IPS-15b (cell line): ENCODE results near the gene DHX34.
"Not testable (repeated sequence)": the region's sequence is repeated elsewhere in the genome, so short reads cannot be mapped to it uniquely, and the experiment has no call there.

Experiments
- H3K27me3 ChIP-seq: one replicate; pipeline ENCODE4 v1.6.1; 2013; ENCODE audit warnings: low read length; ENCODE audit not compliant: control insufficient read depth, insufficient read depth
- H3K36me3 ChIP-seq: one replicate; pipeline ENCODE4 v1.6.1; 2013; ENCODE audit warnings: low read length; ENCODE audit not compliant: control insufficient read depth, insufficient read depth
- H3K4me1 ChIP-seq: one replicate; pipeline ENCODE4 v1.6.1; 2013; ENCODE audit warnings: mild to moderate bottlenecking, low read length; ENCODE audit not compliant: control insufficient read depth, insufficient read depth
- H3K4me3 ChIP-seq: one replicate; pipeline ENCODE4 v1.5.1; 2013; ENCODE audit warnings: low read depth, low read length
- H3K9ac ChIP-seq: one replicate; pipeline ENCODE4 v1.6.1; 2013; ENCODE audit warnings: low read depth, mild to moderate bottlenecking, low read length
- H3K9me3 ChIP-seq: one replicate; pipeline ENCODE4 v1.6.1; 2013; ENCODE audit warnings: mild to moderate bottlenecking, low read length; ENCODE audit not compliant: control insufficient read depth, insufficient read depth

Gene DHX34

GRCh38 chr19:47374876-47375693 lies 26.0 kb downstream of the DHX34 start:
- H3K27me3 ChIP-seq: no peaks in the 10 kb centered on the region
- H3K4me1 ChIP-seq: no peaks in the 10 kb centered on the region
- no peak overlapping the region for H3K9ac ChIP-seq
- peaks cover 91% of the 10 kb centered on the region for H3K36me3 ChIP-seq
- H3K9me3 ChIP-seq: no peaks in the 10 kb centered on the region
- H3K4me3 ChIP-seq: no peak overlapping the region

- Histone ChIP-seq H3K27me3 (no peaks in the 10 kb centered on the region), H3K4me1 (no peaks in the 10 kb centered on the region), H3K9ac (no peak overlapping the region), H3K4me3 (no peak overlapping the region), H3K36me3 (peaks cover 93% of the 10 kb centered on the region), H3K9me3 (no peaks in the 10 kb centered on the region)
Measured at GRCh38 chr19:47375694-47376588, 26.8 kb downstream of the DHX34 start.

DNA sequence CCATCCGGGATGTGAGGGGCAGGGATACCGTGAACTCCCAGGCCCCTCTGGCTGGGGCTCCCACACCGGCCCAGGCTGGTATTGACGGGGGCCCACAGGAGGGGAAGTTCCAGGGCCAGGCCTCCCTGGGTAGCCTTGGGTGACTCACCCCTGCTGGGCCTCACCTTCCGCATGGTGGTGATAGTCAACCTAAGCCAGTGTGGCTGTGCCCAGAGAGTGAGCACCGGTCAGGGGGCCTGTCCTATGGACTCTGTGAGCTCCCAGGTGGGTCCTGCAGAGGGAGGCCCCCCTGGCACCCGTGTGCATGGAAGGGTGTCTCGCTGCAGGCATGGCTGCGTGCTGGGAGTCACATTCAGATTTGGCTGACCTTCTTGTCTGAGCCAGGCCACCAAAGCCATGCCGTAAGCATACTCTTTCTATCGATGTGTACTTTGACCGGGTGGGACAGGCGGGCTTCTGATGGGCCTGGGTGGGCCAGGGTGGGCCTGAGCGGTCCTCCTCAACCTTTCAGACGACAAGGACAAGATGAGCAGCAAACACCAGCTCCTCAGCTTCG lies 27.6 kb downstream of the DHX34 start:
- H3K9ac ChIP-seq: no peak overlapping the region
- H3K4me3 ChIP-seq: no peak overlapping the region
- no peaks in the 10 kb centered on the region for H3K27me3 ChIP-seq
- peaks cover 92% of the 10 kb centered on the region for H3K36me3 ChIP-seq
- H3K9me3 ChIP-seq: no peaks in the 10 kb centered on the region
- H3K4me1 ChIP-seq: no peaks in the 10 kb centered on the region

DNA sequence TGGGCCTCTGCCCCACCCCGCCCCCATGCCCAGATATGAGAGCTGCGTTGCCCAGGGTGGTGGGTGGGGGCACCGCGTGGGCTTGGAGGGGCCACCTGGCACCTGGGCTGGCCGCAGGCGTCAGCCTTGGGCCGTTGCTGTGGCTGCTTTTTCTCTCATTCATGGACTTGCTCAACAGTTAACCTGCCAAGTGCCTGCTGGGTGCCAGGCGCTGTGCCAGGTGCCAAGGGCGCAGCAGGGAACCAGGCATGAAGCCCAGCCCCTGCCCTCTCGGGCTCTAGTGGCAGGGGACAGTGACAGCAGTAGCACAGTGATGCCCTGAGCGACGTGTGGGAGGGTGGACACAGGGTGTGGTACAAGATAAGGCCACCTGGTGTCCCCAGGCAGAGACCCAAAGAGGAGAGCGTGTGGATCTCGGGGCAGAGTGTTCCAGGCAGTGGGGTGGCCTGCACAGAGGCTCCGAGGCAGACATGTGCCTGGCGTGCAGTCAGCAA lies 28.1 kb downstream of the DHX34 start:
- no peaks in the 10 kb centered on the region for H3K9me3 ChIP-seq
- H3K27me3 ChIP-seq: no peaks in the 10 kb centered on the region
- H3K4me3 ChIP-seq: no peak overlapping the region
- no peaks in the 10 kb centered on the region for H3K4me1 ChIP-seq
- H3K9ac ChIP-seq: no peak overlapping the region
- peaks cover 90% of the 10 kb centered on the region for H3K36me3 ChIP-seq

DNA sequence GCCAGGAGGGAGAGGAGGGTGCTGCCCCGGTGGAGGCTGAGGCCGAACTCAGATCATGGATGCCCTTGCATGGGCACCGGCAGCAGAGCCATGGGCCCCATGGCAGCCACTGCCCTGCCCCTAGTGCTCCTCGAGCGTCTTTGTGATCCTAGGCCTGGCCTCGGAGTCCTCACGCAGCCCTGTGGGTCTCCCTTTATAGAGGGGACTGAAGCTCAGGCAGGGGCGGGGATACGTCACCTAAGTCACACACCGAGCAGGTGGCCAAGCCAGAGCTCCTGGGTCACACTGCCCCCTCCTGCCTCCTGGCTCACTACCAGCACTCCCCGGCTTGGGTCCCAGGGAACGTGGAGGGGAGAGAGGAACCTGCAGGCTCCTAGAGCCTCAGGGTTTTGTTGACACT lies 28.7 kb downstream of the DHX34 start:
- H3K4me1 ChIP-seq: no peaks in the 10 kb centered on the region
- no peaks in the 10 kb centered on the region for H3K27me3 ChIP-seq
- no peak overlapping the region for H3K9ac ChIP-seq
- peaks cover 85% of the 10 kb centered on the region for H3K36me3 ChIP-seq
- no peak overlapping the region for H3K4me3 ChIP-seq
- H3K9me3 ChIP-seq: no peaks in the 10 kb centered on the region

DNA sequence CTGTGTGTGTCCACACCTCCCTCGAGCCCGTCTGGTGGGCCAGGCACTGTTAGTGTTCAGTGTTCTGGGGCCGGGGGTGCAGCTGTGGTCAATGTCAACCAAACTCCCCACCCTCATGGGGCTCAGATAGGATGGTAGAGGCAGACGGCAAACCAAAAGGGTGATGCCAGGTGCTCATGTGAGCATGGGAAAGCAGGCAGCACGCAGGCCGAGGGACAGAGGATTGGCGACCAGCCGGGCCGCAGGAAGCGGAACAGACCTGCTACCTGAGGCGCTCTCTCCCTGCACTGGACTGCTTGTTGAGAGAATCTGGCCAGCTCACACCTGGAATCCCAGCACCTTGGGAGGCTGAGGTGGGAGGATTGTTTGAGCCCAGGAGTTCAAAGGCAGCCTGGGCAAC lies 29.1 kb downstream of the DHX34 start:
- Histone ChIP-seq H3K4me1 (no peaks in the 10 kb centered on the region), H3K9me3 (no peaks in the 10 kb centered on the region), H3K36me3 (peaks cover 81% of the 10 kb centered on the region), H3K27me3 (no peaks in the 10 kb centered on the region), H3K4me3 (no peak overlapping the region), H3K9ac (no peak overlapping the region)

GRCh38 chr19:47379381-47379938 lies 30.3 kb downstream of the DHX34 start:
- H3K36me3 ChIP-seq: peaks cover 70% of the 10 kb centered on the region
- H3K4me1 ChIP-seq: no peaks in the 10 kb centered on the region
- no peak overlapping the region for H3K9ac ChIP-seq
- H3K4me3 ChIP-seq: no peak overlapping the region
- H3K9me3 ChIP-seq: no peaks in the 10 kb centered on the region
- no peaks in the 10 kb centered on the region for H3K27me3 ChIP-seq

GRCh38 chr19:47380559-47380958 lies 31.4 kb downstream of the DHX34 start:
- Histone ChIP-seq H3K4me3 (no peak overlapping the region), H3K9ac (no peak overlapping the region), H3K36me3 (peaks cover 59% of the 10 kb centered on the region)

DNA sequence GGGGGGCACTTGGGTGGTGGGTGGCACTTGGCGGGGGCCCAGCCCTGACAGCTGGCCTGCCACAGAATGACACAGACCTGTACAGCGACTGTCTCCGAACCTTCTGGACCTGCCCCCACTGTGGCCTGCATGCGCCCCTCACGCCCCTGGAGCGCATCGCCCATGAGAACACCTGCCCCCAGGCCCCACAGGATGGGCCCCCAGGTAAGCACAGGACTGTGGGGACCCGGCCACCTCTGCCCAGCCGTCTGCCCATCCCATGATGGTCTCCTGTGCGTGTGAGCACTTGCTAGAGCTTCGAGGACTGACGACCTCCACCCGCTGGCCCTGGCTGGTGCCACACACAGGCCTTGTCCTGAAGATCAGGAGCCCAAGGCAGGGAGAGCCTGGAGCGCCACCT lies 32.0 kb downstream of the DHX34 start:
- H3K4me3 ChIP-seq: no peak overlapping the region
- peaks cover 53% of the 10 kb centered on the region for H3K36me3 ChIP-seq
- no peaks in the 10 kb centered on the region for H3K27me3 ChIP-seq
- H3K9me3 ChIP-seq: no peaks in the 10 kb centered on the region
- H3K4me1 ChIP-seq: peaks cover 5% of the 10 kb centered on the region
- H3K9ac ChIP-seq: no peak overlapping the region

More at GRCh38 chr19:47380559-47380958, 31.4 kb downstream of the DHX34 start:
- no peaks in the 10 kb centered on the region for H3K27me3 ChIP-seq
- no peaks in the 10 kb centered on the region for H3K9me3 ChIP-seq
- H3K4me1 ChIP-seq: peaks cover under 1% of the 10 kb centered on the region

GRCh38 chr19:47381653-47382279 lies 32.7 kb downstream of the DHX34 start:
- no peak overlapping the region for H3K9ac ChIP-seq
- H3K4me3 ChIP-seq: no peak overlapping the region
- H3K4me1 ChIP-seq: peaks cover 5% of the 10 kb centered on the region
- H3K9me3 ChIP-seq: no peaks in the 10 kb centered on the region
- H3K27me3 ChIP-seq: no peaks in the 10 kb centered on the region
- H3K36me3 ChIP-seq: peaks cover 47% of the 10 kb centered on the region

DNA sequence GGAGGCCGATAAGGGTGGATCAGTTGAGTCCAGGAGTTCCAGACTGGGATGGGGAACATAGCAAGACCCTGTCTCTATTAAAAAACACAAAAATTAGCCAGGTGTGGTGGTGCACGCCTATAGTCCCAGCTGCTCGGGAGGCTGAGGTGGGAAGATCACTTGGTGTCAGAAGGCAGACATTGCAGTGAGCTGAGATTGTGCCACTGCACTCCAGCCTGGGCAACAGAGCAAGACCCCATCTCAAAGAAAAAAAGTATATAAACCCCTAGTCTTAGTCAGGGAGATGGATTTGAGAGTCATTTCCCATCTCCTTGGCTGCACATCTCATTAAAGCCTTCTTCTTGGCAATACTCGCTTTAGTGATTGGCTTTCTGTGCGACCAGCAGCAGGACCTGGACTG lies 34.8 kb downstream of the DHX34 start:
- H3K9me3 ChIP-seq, H3K4me1 ChIP-seq, H3K27me3 ChIP-seq, H3K4me3 ChIP-seq, H3K9ac ChIP-seq: not testable (repeated sequence)
- H3K36me3 ChIP-seq: peaks cover 30% of the 10 kb centered on the region
